Measurements from ENCODE around the gene YWHAH. TPM values are rescaled to one million over a fixed set of nuclear protein-coding genes. Genes with fewer than 3 reads are reported as not detected.
A peak's percentile ranks its signal among the peaks of the same experiment; 100 is the strongest.

Gene YWHAH
- total RNA-seq, 1 donor from 2014 or later, result 58.3 TPM

GRCh38 chr22:31923747-31924146 lies 20.6 kb upstream of the YWHAH start:
- no peak for ATAC-seq

GRCh38 chr22:31925056-31925455 lies 19.3 kb upstream of the YWHAH start:
- ATAC-seq, result no peak

GRCh38 chr22:31926024-31926423 lies 18.3 kb upstream of the YWHAH start:
- ATAC-seq, result no peak

GRCh38 chr22:31926969-31927368 lies 17.4 kb upstream of the YWHAH start:
- ATAC-seq, result peak; percentile 31

GRCh38 chr22:31927562-31927961 lies 16.8 kb upstream of the YWHAH start:
- no peak for ATAC-seq

- ATAC-seq, result no peak
These were observed 15.0 kb upstream of the YWHAH start for GRCh38 chr22:31929167-31929930.

GRCh38 chr22:31932863-31933262 lies 11.5 kb upstream of the YWHAH start:
- no peak for ATAC-seq

- no peak for ATAC-seq
These were observed 10.9 kb upstream of the YWHAH start for GRCh38 chr22:31933406-31933805.

GRCh38 chr22:31933816-31934482 lies 10.4 kb upstream of the YWHAH start:
- no peak for ATAC-seq

- ATAC-seq, result no peak
These were observed 8.2 kb upstream of the YWHAH start for GRCh38 chr22:31935961-31936635.

GRCh38 chr22:31937341-31937740 lies 7.0 kb upstream of the YWHAH start:
- no peak for ATAC-seq

GRCh38 chr22:31938296-31938695 lies 6.0 kb upstream of the YWHAH start:
- no peak for ATAC-seq

- ATAC-seq, result no peak
These were observed 3.8 kb upstream of the YWHAH start for GRCh38 chr22:31940506-31940905.

GRCh38 chr22:31942091-31942490 lies 2.2 kb upstream of the YWHAH start:
- no peak for ATAC-seq

GRCh38 chr22:31943206-31943977 lies 943 bp upstream of the YWHAH start:
- no peak for ATAC-seq

- ATAC-seq, result peak; percentile 12
These were observed 536 bp downstream of the YWHAH start for GRCh38 chr22:31944700-31945442.

- no peak for ATAC-seq
These were observed 1.1 kb downstream of the YWHAH start for GRCh38 chr22:31945443-31945855.

GRCh38 chr22:31945971-31946680 lies 1.8 kb downstream of the YWHAH start:
- no peak for ATAC-seq

- ATAC-seq, result no peak
These were observed 3.0 kb downstream of the YWHAH start for GRCh38 chr22:31947296-31947695.

- ATAC-seq, result no peak
These were observed 3.7 kb downstream of the YWHAH start for GRCh38 chr22:31948002-31948401.

GRCh38 chr22:31950226-31950625 lies 5.9 kb downstream of the YWHAH start:
- ATAC-seq, result no peak

Data from esophagus mucosa (tissue), 1 donor.